ENCODE results near the gene CCDC59.
"Not testable (repeated sequence)": the region's sequence is repeated elsewhere in the genome, so short reads cannot be mapped to it uniquely, and the experiment has no call there.

CCDC59 gene

GRCh38 chr12:82375201-82375600, 17.0 kb upstream of the CCDC59 start:
- TF ChIP-seq, protein P1, sequence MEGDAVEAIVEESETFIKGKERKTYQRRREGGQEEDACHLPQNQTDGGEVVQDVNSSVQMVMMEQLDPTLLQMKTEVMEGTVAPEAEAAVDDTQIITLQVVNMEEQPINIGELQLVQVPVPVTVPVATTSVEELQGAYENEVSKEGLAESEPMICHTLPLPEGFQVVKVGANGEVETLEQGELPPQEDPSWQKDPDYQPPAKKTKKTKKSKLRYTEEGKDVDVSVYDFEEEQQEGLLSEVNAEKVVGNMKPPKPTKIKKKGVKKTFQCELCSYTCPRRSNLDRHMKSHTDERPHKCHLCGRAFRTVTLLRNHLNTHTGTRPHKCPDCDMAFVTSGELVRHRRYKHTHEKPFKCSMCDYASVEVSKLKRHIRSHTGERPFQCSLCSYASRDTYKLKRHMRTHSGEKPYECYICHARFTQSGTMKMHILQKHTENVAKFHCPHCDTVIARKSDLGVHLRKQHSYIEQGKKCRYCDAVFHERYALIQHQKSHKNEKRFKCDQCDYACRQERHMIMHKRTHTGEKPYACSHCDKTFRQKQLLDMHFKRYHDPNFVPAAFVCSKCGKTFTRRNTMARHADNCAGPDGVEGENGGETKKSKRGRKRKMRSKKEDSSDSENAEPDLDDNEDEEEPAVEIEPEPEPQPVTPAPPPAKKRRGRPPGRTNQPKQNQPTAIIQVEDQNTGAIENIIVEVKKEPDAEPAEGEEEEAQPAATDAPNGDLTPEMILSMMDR (IDR thresholded peaks at IDR 0.05; ENCODE audit: low read depth, low read length), result no peak

DNA sequence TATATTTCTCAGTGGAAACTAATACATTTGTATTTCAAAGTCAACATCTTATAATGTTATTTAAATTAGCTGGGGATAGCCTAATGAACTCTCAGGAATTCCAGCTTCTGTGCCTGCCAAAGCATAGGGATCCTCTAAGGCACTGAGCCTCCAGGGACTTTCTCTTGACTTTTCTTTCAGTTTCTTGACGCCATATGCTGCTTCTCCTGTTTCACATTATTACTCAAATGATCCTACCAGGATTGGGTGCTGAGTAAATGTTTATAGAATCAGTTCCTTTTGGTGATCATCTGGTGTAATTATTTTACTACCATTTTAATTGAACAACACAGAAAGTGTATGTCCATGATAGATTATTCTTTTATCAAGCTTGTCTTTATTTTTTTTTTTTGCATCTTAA, 8.0 kb upstream of the CCDC59 start:
- no peak overlapping the region for H3K4me3 ChIP-seq (ENCODE audit: low read depth, low read length)
- TF ChIP-seq, protein P1 (IDR thresholded peaks at IDR 0.05; ENCODE audit: low read depth, low read length), result no peak

More at GRCh38 chr12:82375201-82375600, 17.0 kb upstream of the CCDC59 start:
- H3K4me3 ChIP-seq (ENCODE audit: low read depth, low read length), result no peak overlapping the region

- TF ChIP-seq, protein P1 (IDR thresholded peaks at IDR 0.05; ENCODE audit: low read depth, low read length), result no peak
Measured at GRCh38 chr12:82363990-82364389, 5.8 kb upstream of the CCDC59 start.

GRCh38 chr12:82361461-82361915, 3.3 kb upstream of the CCDC59 start:
- H3K4me3 ChIP-seq (ENCODE audit: low read depth, low read length), result no peak overlapping the region
- TF ChIP-seq, protein P1 (IDR thresholded peaks at IDR 0.05; ENCODE audit: low read depth, low read length), result no peak

More at GRCh38 chr12:82363990-82364389, 5.8 kb upstream of the CCDC59 start:
- H3K4me3 ChIP-seq (ENCODE audit: low read depth, low read length), result no peak overlapping the region

DNA sequence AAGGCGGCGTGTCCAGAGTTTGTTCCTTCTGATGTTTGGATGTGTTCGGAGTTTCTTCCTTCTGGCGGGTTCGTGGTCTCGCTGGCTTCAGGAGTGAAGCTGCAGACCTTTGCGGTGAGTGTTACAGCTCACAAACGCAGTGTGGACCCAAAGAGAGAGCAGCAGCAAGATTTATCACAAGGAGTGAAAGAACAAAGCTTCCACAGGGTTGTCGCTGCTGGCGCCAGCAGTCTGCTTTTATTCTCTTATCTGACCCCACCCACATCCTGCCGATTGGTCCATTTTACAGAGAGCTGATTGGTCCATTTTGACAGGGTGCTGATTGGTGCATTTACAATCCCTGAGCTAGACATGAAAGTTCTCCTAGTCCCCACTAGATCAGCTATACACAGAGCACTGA, 2.6 kb upstream of the CCDC59 start:
- not testable (repeated sequence) for H3K4me3 ChIP-seq (ENCODE audit: low read depth, low read length)

DNA sequence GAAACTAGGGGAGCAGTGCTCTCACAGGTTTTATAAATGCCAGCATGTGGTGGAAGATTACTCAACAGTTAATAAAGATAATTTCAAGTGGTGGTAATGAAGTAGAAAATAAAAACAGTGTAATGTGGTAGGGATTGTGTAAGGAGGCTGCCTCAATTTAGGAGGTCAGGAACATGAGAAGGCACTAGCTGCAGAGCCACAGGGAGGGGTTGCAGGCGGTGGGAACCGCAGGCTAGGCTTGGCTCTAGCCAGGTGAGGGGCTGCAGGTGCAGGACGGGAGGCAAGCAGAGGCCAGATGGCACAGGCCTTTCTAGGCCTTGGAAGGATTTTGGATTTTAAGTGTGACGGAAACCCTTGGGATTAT, 910 bp upstream of the CCDC59 start:
- TF ChIP-seq, protein P1 (IDR thresholded peaks at IDR 0.05; ENCODE audit: low read depth, low read length), result no peak
- peak overlapping the region; percentile 100 for H3K4me3 ChIP-seq (ENCODE audit: low read depth, low read length)

GRCh38 chr12:82357845-82358199, 365 bp downstream of the CCDC59 start:
- TF ChIP-seq, protein P1 (IDR thresholded peaks at IDR 0.05; ENCODE audit: low read depth, low read length), result no peak
- peak overlapping the region; percentile 100 for H3K4me3 ChIP-seq (ENCODE audit: low read depth, low read length)

DNA sequence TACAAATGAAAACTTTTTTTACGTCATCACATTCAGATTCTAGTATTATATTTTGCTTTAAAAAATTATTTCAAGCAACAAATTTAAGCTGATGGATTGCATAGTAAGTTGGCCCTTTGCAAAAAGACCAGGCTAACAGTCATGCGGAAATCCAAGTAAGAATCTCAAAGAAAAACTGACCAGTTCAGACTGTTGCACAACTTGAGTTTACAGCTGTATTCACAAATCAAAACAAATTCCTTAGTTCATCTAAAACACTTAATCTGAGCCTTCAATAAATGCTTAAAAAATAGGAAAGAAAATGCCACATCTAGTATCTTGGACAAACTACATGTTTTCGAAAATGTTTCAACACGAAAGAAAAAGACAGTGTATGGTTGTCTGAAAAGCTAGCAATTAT, 847 bp downstream of the CCDC59 start:
- TF ChIP-seq, protein P1 (IDR thresholded peaks at IDR 0.05; ENCODE audit: low read depth, low read length), result no peak
- H3K4me3 ChIP-seq (ENCODE audit: low read depth, low read length), result peak overlapping the region; percentile 100

Data from WI38 (cell line).